Measurements from ENCODE around the gene CYTH1. TPM values are rescaled to one million over a fixed set of nuclear protein-coding genes. Genes with fewer than 3 reads are reported as not detected.

CYTH1 gene
- total and polyA plus RNA-seq, 4 donors, result 28.1 to 50.4 (median 42.4) TPM

- no peaks in the 10 kb centered on the region for H3K9me3 ChIP-seq (ENCODE audit: control insufficient read depth, insufficient read depth, low read length)
- peaks cover 18% of the 10 kb centered on the region for H3K4me1 ChIP-seq (ENCODE audit: control insufficient read depth, insufficient read depth, low read length)
- DNase-seq (ENCODE audit: low read depth in 4 of 6, low spot score in 6 of 6), result no peak
- peaks cover 29% of the 10 kb centered on the region for H3K36me3 ChIP-seq (ENCODE audit: control insufficient read depth, insufficient read depth, low read length)
- H3K27ac ChIP-seq (ENCODE audit: low read depth, low read length), result no peak overlapping the region
- no peak overlapping the region for H3K4me3 ChIP-seq (ENCODE audit: low read depth, low read length)
- WGBS (ENCODE audit: insufficient coverage), result 80% methylated on average over 4 of the region's 4 CpGs
- no peaks in the 10 kb centered on the region for H3K27me3 ChIP-seq (ENCODE audit: control insufficient read depth, insufficient read depth, low read length)
Observed at GRCh38 chr17:78668847-78669246, 113.2 kb downstream of the CYTH1 start.

- 92% methylated on average over 27 of the region's 30 CpGs for WGBS (ENCODE audit: insufficient coverage)
- Histone ChIP-seq H3K36me3 (ENCODE audit: control insufficient read depth, insufficient read depth, low read length) (peaks cover 22% of the 10 kb centered on the region), H3K27ac (ENCODE audit: low read depth, low read length) (no peak overlapping the region), H3K9me3 (ENCODE audit: control insufficient read depth, insufficient read depth, low read length) (no peaks in the 10 kb centered on the region), H3K4me3 (ENCODE audit: low read depth, low read length) (no peak overlapping the region), H3K4me1 (ENCODE audit: control insufficient read depth, insufficient read depth, low read length) (peaks cover 18% of the 10 kb centered on the region), H3K27me3 (ENCODE audit: control insufficient read depth, insufficient read depth, low read length) (no peaks in the 10 kb centered on the region)
- DNase-seq (ENCODE audit: low read depth in 4 of 6, low spot score in 6 of 6), result no peak
Observed at GRCh38 chr17:78667741-78668640, 114.1 kb downstream of the CYTH1 start.

GRCh38 chr17:78667091-78667490 is 115.0 kb downstream of the CYTH1 start:
- H3K4me3 ChIP-seq (ENCODE audit: low read depth, low read length), result no peak overlapping the region
- H3K27ac ChIP-seq (ENCODE audit: low read depth, low read length), result no peak overlapping the region
- whole genome bisulfite sequencing (ENCODE audit: insufficient coverage), result 78% methylated on average over 6 of the region's 10 CpGs
- H3K27me3 ChIP-seq (ENCODE audit: control insufficient read depth, insufficient read depth, low read length), result no peaks in the 10 kb centered on the region
- no peaks in the 10 kb centered on the region for H3K9me3 ChIP-seq (ENCODE audit: control insufficient read depth, insufficient read depth, low read length)
- H3K4me1 ChIP-seq (ENCODE audit: control insufficient read depth, insufficient read depth, low read length), result peaks cover 18% of the 10 kb centered on the region
- no peak for DNase-seq (ENCODE audit: low read depth in 4 of 6, low spot score in 6 of 6)
- H3K36me3 ChIP-seq (ENCODE audit: control insufficient read depth, insufficient read depth, low read length), result peaks cover 20% of the 10 kb centered on the region

GRCh38 chr17:78665952-78666920 is 115.8 kb downstream of the CYTH1 start:
- Histone ChIP-seq H3K27me3 (ENCODE audit: control insufficient read depth, insufficient read depth, low read length) (no peaks in the 10 kb centered on the region), H3K9me3 (ENCODE audit: control insufficient read depth, insufficient read depth, low read length) (no peaks in the 10 kb centered on the region), H3K27ac (ENCODE audit: low read depth, low read length) (no peak overlapping the region), H3K4me1 (ENCODE audit: control insufficient read depth, insufficient read depth, low read length) (peaks cover 18% of the 10 kb centered on the region), H3K36me3 (ENCODE audit: control insufficient read depth, insufficient read depth, low read length) (peaks cover 20% of the 10 kb centered on the region), H3K4me3 (ENCODE audit: low read depth, low read length) (no peak overlapping the region)
- WGBS (ENCODE audit: insufficient coverage), result 72% methylated on average over 17 of the region's 19 CpGs
- DNase-seq (ENCODE audit: low read depth in 4 of 6, low spot score in 6 of 6), result peak in 1 of 6 donors; percentile 38

GRCh38 chr17:78665387-78665951 is 116.6 kb downstream of the CYTH1 start:
- DNase-seq (ENCODE audit: low read depth in 4 of 6, low spot score in 6 of 6), result no peak
- H3K27ac ChIP-seq (ENCODE audit: low read depth, low read length), result no peak overlapping the region
- H3K9me3 ChIP-seq (ENCODE audit: control insufficient read depth, insufficient read depth, low read length), result no peaks in the 10 kb centered on the region
- peaks cover 14% of the 10 kb centered on the region for H3K36me3 ChIP-seq (ENCODE audit: control insufficient read depth, insufficient read depth, low read length)
- WGBS (ENCODE audit: insufficient coverage), result 74% methylated on average over 7 of the region's 15 CpGs
- H3K4me1 ChIP-seq (ENCODE audit: control insufficient read depth, insufficient read depth, low read length), result peaks cover 18% of the 10 kb centered on the region
- H3K4me3 ChIP-seq (ENCODE audit: low read depth, low read length), result no peak overlapping the region
- H3K27me3 ChIP-seq (ENCODE audit: control insufficient read depth, insufficient read depth, low read length), result no peaks in the 10 kb centered on the region

- Histone ChIP-seq H3K9me3 (ENCODE audit: control insufficient read depth, insufficient read depth, low read length) (no peaks in the 10 kb centered on the region), H3K36me3 (ENCODE audit: control insufficient read depth, insufficient read depth, low read length) (peaks cover 9% of the 10 kb centered on the region), H3K4me3 (ENCODE audit: low read depth, low read length) (no peak overlapping the region), H3K4me1 (ENCODE audit: control insufficient read depth, insufficient read depth, low read length) (peaks cover 18% of the 10 kb centered on the region), H3K27me3 (ENCODE audit: control insufficient read depth, insufficient read depth, low read length) (no peaks in the 10 kb centered on the region), H3K27ac (ENCODE audit: low read depth, low read length) (no peak overlapping the region)
- DNase-seq (ENCODE audit: low read depth in 4 of 6, low spot score in 6 of 6), result peak in 2 of 6 donors; percentile 19 to 40
- 93% methylated on average over 18 of the region's 24 CpGs for WGBS (ENCODE audit: insufficient coverage)
Observed at GRCh38 chr17:78664476-78665386, 117.3 kb downstream of the CYTH1 start.

GRCh38 chr17:78661093-78661770 is 120.8 kb downstream of the CYTH1 start:
- H3K27me3 ChIP-seq (ENCODE audit: control insufficient read depth, insufficient read depth, low read length), result no peaks in the 10 kb centered on the region
- no peak overlapping the region for H3K4me3 ChIP-seq (ENCODE audit: low read depth, low read length)
- no peaks in the 10 kb centered on the region for H3K9me3 ChIP-seq (ENCODE audit: control insufficient read depth, insufficient read depth, low read length)
- H3K36me3 ChIP-seq (ENCODE audit: control insufficient read depth, insufficient read depth, low read length), result no peaks in the 10 kb centered on the region
- 68% methylated on average over 15 of the region's 17 CpGs for WGBS (ENCODE audit: insufficient coverage)
- no peak overlapping the region for H3K27ac ChIP-seq (ENCODE audit: low read depth, low read length)
- H3K4me1 ChIP-seq (ENCODE audit: control insufficient read depth, insufficient read depth, low read length), result peaks cover 13% of the 10 kb centered on the region
- DNase-seq (ENCODE audit: low read depth in 4 of 6, low spot score in 6 of 6), result no peak

GRCh38 chr17:78659546-78659945 is 122.5 kb downstream of the CYTH1 start:
- Histone ChIP-seq H3K9me3 (ENCODE audit: control insufficient read depth, insufficient read depth, low read length) (no peaks in the 10 kb centered on the region), H3K27me3 (ENCODE audit: control insufficient read depth, insufficient read depth, low read length) (no peaks in the 10 kb centered on the region), H3K4me1 (ENCODE audit: control insufficient read depth, insufficient read depth, low read length) (peaks cover under 1% of the 10 kb centered on the region), H3K27ac (ENCODE audit: low read depth, low read length) (no peak overlapping the region), H3K4me3 (ENCODE audit: low read depth, low read length) (no peak overlapping the region), H3K36me3 (ENCODE audit: control insufficient read depth, insufficient read depth, low read length) (no peaks in the 10 kb centered on the region)
- WGBS (ENCODE audit: insufficient coverage), result 94% methylated on average over 10 of the region's 12 CpGs
- no peak for DNase-seq (ENCODE audit: low read depth in 4 of 6, low spot score in 6 of 6)

Measured in spinal cord (tissue), 10 donors.